ENCODE measurements around the gene GLDN.

GRCh38 chr15:51375966-51376640 lies 34.6 kb downstream of the GLDN start:
- TF ChIP-seq CTCF (IDR thresholded peaks at IDR 0.05) (no peak), POLR2A (IDR thresholded peaks at IDR 0.05) (no peak)

Data from thyroid gland (tissue), 4 donors.